ENCODE data around the gene LRRC56. TPM values are rescaled to one million over a fixed set of nuclear protein-coding genes. Genes with fewer than 3 reads are reported as not detected.

LRRC56 gene
- polyA plus RNA-seq, 1 donor (not counting 4 experiments of a cell fraction or from before 2014, with no cell fraction given): 0.28 TPM

DNA sequence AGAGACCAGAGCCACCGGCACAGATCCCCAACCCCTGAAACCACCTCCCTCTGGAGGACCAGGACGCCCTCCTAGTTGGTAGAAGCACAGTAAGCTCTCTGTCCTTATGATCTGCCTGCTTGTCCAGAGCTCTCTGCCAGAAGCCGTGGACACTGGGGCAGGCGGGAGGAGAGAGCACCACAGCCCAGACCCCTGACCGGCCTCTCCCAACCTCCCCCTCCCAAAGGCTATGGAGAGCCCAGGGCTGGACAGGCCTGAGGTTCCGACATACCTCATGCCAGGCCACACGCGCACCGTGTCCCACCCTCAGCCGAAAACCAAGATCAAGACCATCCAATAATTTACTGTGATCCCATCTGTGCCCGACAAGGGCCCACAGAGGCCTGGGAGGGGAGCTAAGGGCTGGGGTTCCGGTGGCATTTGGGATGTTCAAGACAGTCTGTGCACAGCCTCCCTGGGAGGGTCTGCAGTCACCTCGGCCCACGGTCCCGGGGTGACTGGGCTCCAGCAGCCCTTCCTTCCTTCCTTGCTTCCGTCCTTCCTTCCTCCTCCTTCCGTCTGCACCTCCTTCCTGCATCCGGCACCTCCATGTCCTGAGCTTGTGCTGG is 5.3 kb upstream of the LRRC56 start:
- Histone ChIP-seq H3K4me3 (ENCODE audit: control insufficient read depth in 2 of 3, extremely low read depth in 1 of 3, insufficient read depth in 2 of 3, low read depth in 1 of 3, low read length in 3 of 3) (no peak overlapping the region), H3K9ac (ENCODE audit: control insufficient read depth, extremely low read depth, insufficient read depth, low read length) (no peak overlapping the region), H3K27me3 (ENCODE audit: control insufficient read depth, extremely low read depth, insufficient read depth, low read length) (no peaks in the 10 kb centered on the region), H3K9me1 (ENCODE audit: control insufficient read depth, extremely low read depth, insufficient read depth, low read length) (no peaks in the 10 kb centered on the region), H3K27ac (ENCODE audit: control insufficient read depth, insufficient read depth, low read length) (no peak overlapping the region), H3K79me2 (ENCODE audit: control insufficient read depth, insufficient read depth, low read length) (peaks cover 31% of the 10 kb centered on the region), H3K9me3 (ENCODE audit: control insufficient read depth, low read depth, low read length) (no peaks in the 10 kb centered on the region), H3K4me1 (ENCODE audit: control insufficient read depth, extremely low read depth, insufficient read depth, low read length) (peaks cover 19% of the 10 kb centered on the region), H2AFZ (ENCODE audit: control insufficient read depth, low read length) (no peak overlapping the region), H3K4me2 (ENCODE audit: control insufficient read depth, extremely low read depth, insufficient read depth, low read depth, low read length) (no peak overlapping the region), H3K36me3 (ENCODE audit: control insufficient read depth in 2 of 2, extremely low read depth in 1 of 2, insufficient read depth in 2 of 2, low read length in 2 of 2) (peaks cover 17 to 27% of the 10 kb centered on the region in 2 experiments), H4K20me1 (ENCODE audit: control insufficient read depth, extremely low read depth, insufficient read depth, low read length) (peaks cover 22% of the 10 kb centered on the region)
- dilution Hi-C loops (cut with MboI; ENCODE audit: extremely low pct_ligation_motif_present, low sequenced_read_pairs): no loop called here
- DNase-seq (ENCODE audit: low read depth, low spot score) (no peak), FAIRE-seq (no peak)
- no peak for TF ChIP-seq EZH2 (IDR thresholded peaks at IDR 0.05; ENCODE audit: low read length)
- TF ChIP-seq, protein P1, sequence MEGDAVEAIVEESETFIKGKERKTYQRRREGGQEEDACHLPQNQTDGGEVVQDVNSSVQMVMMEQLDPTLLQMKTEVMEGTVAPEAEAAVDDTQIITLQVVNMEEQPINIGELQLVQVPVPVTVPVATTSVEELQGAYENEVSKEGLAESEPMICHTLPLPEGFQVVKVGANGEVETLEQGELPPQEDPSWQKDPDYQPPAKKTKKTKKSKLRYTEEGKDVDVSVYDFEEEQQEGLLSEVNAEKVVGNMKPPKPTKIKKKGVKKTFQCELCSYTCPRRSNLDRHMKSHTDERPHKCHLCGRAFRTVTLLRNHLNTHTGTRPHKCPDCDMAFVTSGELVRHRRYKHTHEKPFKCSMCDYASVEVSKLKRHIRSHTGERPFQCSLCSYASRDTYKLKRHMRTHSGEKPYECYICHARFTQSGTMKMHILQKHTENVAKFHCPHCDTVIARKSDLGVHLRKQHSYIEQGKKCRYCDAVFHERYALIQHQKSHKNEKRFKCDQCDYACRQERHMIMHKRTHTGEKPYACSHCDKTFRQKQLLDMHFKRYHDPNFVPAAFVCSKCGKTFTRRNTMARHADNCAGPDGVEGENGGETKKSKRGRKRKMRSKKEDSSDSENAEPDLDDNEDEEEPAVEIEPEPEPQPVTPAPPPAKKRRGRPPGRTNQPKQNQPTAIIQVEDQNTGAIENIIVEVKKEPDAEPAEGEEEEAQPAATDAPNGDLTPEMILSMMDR (optimal IDR thresholded peaks at IDR 0.05 in 1 of 3, IDR thresholded peaks at IDR 0.05 in 1 of 3, conservative IDR thresholded peaks at IDR 0.05 in 1 of 3; ENCODE audit: extremely low read depth in 1 of 3, insufficient read depth in 2 of 3, low read length in 3 of 3): no peak

DNA sequence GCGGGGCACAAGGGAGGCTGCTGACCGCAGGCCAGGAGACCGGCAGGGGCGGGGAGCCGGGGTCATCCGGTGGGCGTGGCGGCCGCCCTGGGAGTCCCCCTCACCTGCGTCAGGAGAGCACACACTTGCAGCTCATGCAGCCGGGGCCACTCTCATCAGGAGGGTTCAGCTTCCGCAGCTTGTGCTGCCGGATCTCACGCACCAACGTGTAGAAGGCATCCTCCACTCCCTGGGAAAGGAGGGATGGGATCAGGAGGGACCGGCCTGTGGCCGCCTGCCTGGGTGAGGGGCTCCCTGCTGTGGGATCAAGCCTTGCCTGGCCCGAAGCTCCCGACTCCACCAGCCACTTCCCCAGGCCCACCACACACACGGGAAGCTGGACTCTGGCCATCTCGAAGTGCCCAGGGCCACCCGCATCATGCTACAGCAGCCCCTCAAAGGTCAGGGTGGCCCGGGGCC is 4.8 kb upstream of the LRRC56 start:
- no peak for TF ChIP-seq EZH2 (IDR thresholded peaks at IDR 0.05; ENCODE audit: low read length)
- TF ChIP-seq, protein P1 (optimal IDR thresholded peaks at IDR 0.05 in 1 of 3, IDR thresholded peaks at IDR 0.05 in 1 of 3, conservative IDR thresholded peaks at IDR 0.05 in 1 of 3; ENCODE audit: extremely low read depth in 1 of 3, insufficient read depth in 2 of 3, low read length in 3 of 3): no peak
- Histone ChIP-seq H3K9me3 (ENCODE audit: control insufficient read depth, low read depth, low read length) (no peaks in the 10 kb centered on the region), H2AFZ (ENCODE audit: control insufficient read depth, low read length) (no peak overlapping the region), H3K27ac (ENCODE audit: control insufficient read depth, insufficient read depth, low read length) (no peak overlapping the region), H3K4me3 (ENCODE audit: control insufficient read depth in 2 of 3, extremely low read depth in 1 of 3, insufficient read depth in 2 of 3, low read depth in 1 of 3, low read length in 3 of 3) (no peak overlapping the region), H3K27me3 (ENCODE audit: control insufficient read depth, extremely low read depth, insufficient read depth, low read length) (no peaks in the 10 kb centered on the region), H3K4me1 (ENCODE audit: control insufficient read depth, extremely low read depth, insufficient read depth, low read length) (peaks cover 22% of the 10 kb centered on the region), H3K79me2 (ENCODE audit: control insufficient read depth, insufficient read depth, low read length) (peaks cover 31% of the 10 kb centered on the region), H3K9ac (ENCODE audit: control insufficient read depth, extremely low read depth, insufficient read depth, low read length) (no peak overlapping the region), H3K9me1 (ENCODE audit: control insufficient read depth, extremely low read depth, insufficient read depth, low read length) (no peaks in the 10 kb centered on the region), H3K36me3 (ENCODE audit: control insufficient read depth in 2 of 2, extremely low read depth in 1 of 2, insufficient read depth in 2 of 2, low read length in 2 of 2) (peaks cover 17 to 27% of the 10 kb centered on the region in 2 experiments), H4K20me1 (ENCODE audit: control insufficient read depth, extremely low read depth, insufficient read depth, low read length) (peaks cover 22% of the 10 kb centered on the region), H3K4me2 (ENCODE audit: control insufficient read depth, extremely low read depth, insufficient read depth, low read depth, low read length) (no peak overlapping the region)
- no peak for FAIRE-seq
- dilution Hi-C loops (cut with MboI; ENCODE audit: extremely low pct_ligation_motif_present, low sequenced_read_pairs): no loop called here
- no peak for DNase-seq (ENCODE audit: low read depth, low spot score)
